ENCODE results near the gene PKN1. TPM values are rescaled to one million over a fixed set of nuclear protein-coding genes. Genes with fewer than 3 reads are reported as not detected.

PKN1 gene
- total and polyA plus RNA-seq, 9 of the 15 experiments (the other 6 are each of a cell fraction or from before 2014, with no cell fraction given), result 0.30 to 228 (median 77.5) TPM

DNA sequence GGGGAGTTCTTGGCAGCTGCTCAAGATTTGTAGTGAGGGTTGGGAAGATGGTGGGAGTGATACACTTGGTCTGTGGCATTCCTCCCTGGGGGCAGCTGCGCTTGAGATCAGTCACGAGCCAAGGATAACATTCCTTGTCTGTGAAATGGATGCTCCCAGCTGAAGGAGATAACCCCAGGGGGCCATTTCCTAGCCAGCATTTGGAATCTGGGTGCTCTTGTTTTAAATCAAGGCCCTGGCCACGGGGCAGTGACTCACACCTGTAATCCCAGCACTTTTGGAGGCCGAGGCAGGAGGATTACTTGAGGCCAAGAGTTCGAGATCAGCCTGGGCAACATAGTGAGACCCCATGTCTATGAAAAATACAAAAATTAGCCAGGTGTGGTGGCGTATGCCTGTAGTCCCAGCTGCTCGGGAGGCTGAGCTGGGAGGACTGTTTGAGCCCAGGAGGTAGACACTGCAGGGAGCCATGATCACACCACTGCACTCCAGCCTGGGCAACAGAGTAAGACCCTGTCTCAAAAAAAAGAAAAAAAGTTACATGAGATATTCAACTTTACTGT is 4.6 kb downstream of the PKN1 start:
- DNase-seq (ENCODE audit: extremely low read depth in 1 of 4, low spot score in 3 of 4), result no peak
- no peak overlapping the region for H3K4me3 ChIP-seq
- TF ChIP-seq, protein P1, sequence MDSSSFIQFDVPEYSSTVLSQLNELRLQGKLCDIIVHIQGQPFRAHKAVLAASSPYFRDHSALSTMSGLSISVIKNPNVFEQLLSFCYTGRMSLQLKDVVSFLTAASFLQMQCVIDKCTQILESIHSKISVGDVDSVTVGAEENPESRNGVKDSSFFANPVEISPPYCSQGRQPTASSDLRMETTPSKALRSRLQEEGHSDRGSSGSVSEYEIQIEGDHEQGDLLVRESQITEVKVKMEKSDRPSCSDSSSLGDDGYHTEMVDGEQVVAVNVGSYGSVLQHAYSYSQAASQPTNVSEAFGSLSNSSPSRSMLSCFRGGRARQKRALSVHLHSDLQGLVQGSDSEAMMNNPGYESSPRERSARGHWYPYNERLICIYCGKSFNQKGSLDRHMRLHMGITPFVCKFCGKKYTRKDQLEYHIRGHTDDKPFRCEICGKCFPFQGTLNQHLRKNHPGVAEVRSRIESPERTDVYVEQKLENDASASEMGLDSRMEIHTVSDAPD (CRISPR knock-in tag; IDR thresholded peaks at IDR 0.05), result no peak
- TF ChIP-seq ZNF121 (CRISPR knock-in tag; conservative IDR thresholded peaks at IDR 0.05) (peak; percentile 99), ZNF324 (CRISPR knock-in tag; IDR thresholded peaks at IDR 0.05) (no peak), HDAC2 (IDR thresholded peaks at IDR 0.05) (0 out of 2 replicates have a peak, but pooled peaks have one; percentile 25), CCNT2 (IDR thresholded peaks at IDR 0.05; ENCODE audit: borderline replicate concordance, extremely low read depth, insufficient read length, low read depth, low read length) (no peak), RHOXF2B (CRISPR knock-in tag; conservative IDR thresholded peaks at IDR 0.05) (no peak), KDM1A (IDR thresholded peaks at IDR 0.05) (peak; percentile 67 to 72), BCOR (IDR thresholded peaks at IDR 0.05) (peak; percentile 81)
- no peak overlapping the region for H2AFZ ChIP-seq (ENCODE audit: low read depth, low read length)
- ATAC-seq, result no peak
- H3K27ac ChIP-seq (ENCODE audit: extremely low read depth, low read depth, low read length), result no peak overlapping the region
- no peak for FAIRE-seq
- POLR2A ChIA-PET, result interaction anchor here (0.7 to 1.5 kb wide), 2 partner anchors 12 to 21 kb away, joined by 3 to 6 read pairs; no protein-coding TSS in a partner anchor
- WGBS (ENCODE audit: insufficient coverage, low coverage, missing lambda C conversion rate), result 70% methylated on average over 7 of the region's 7 CpGs
- H3K79me2 ChIP-seq (ENCODE audit: control insufficient read depth, insufficient read depth, low read length), result peaks cover 79% of the 10 kb centered on the region
- in situ Hi-C loops (cut with MboI) (no loop called here), intact Hi-C loops (cut with micrococcal nuclease) (loop anchor here (10.0 kb wide), 1 partner anchor 117 kb away; no protein-coding TSS in a partner anchor)
- no TSS peak for BruUV-seq (replicated peaks)
- no peak overlapping the region for H3K4me2 ChIP-seq (ENCODE audit: insufficient read depth, low read length)
- no peaks in the 10 kb centered on the region for H3K9me3 ChIP-seq (replicated peaks; ENCODE audit: control insufficient read depth, insufficient read depth, low read depth, low read length)
- H3K9ac ChIP-seq (ENCODE audit: insufficient read depth in 1 of 2, low read depth in 2 of 2, low read length in 2 of 2), result no peak overlapping the region
- peaks cover 28 to 62% of the 10 kb centered on the region in 2 experiments for H3K4me1 ChIP-seq (replicated peaks in 1 of 2; ENCODE audit: control insufficient read depth in 2 of 2, insufficient read depth in 2 of 2, low read length in 2 of 2)
- H3K36me3 ChIP-seq (ENCODE audit: control insufficient read depth, insufficient read depth, low read length), result peaks cover 37% of the 10 kb centered on the region
- no peaks in the 10 kb centered on the region for H3K9me1 ChIP-seq (ENCODE audit: control insufficient read depth, insufficient read depth, low read length)
- no peaks in the 10 kb centered on the region; the same call in 1 of the 2 replicates for H4K20me1 ChIP-seq (replicated peaks; ENCODE audit: control insufficient read depth, insufficient read depth, low read length)
- CTCF ChIA-PET (ENCODE audit: low intra/inter-chr PET ratio), result no interaction called here
- no peaks in the 10 kb centered on the region for H3K27me3 ChIP-seq (ENCODE audit: control insufficient read depth in 2 of 2, insufficient read depth in 2 of 2, low read length in 2 of 2)
